Trophoblast cell (in vitro differentiated cells and primary cell): Measurements from ENCODE around the gene TMEM119.
A peak's percentile ranks its signal among the peaks of the same experiment; 100 is the strongest.

Experiments used
- DNase-seq, 2 donors: peaks; one replicate each; pipeline ENCODE4 v3.0.0-alpha.2; 2016
- H2AFZ ChIP-seq: 2 replicates; pipeline ENCODE4 v1.6.1; 2013; ENCODE audit warnings: low read length, moderate library complexity, mild to moderate bottlenecking; ENCODE audit not compliant: insufficient read depth, poor library complexity
- H2AK5ac ChIP-seq: 2 replicates; pipeline ENCODE4 v1.6.1; 2013; ENCODE audit warnings: mild to moderate bottlenecking, low read length
- H2BK120ac ChIP-seq: 2 replicates; pipeline ENCODE4 v1.6.1; 2013; ENCODE audit warnings: low read length, mild to moderate bottlenecking, moderate library complexity; ENCODE audit not compliant: insufficient read depth, poor library complexity
- H2BK12ac ChIP-seq: 2 replicates; pipeline ENCODE4 v1.6.1; 2013; ENCODE audit warnings: mild to moderate bottlenecking, low read length, moderate library complexity
- H2BK5ac ChIP-seq: 2 replicates; pipeline ENCODE4 v1.6.1; 2013; ENCODE audit warnings: low read length, low read depth, moderate library complexity, mild to moderate bottlenecking; ENCODE audit not compliant: poor library complexity
- H3K14ac ChIP-seq: 2 replicates; pipeline ENCODE4 v1.6.1; 2013; ENCODE audit warnings: mild to moderate bottlenecking, low read length
- H3K18ac ChIP-seq: 2 replicates; pipeline ENCODE4 v1.6.1; 2013; ENCODE audit warnings: mild to moderate bottlenecking, low read length
- H3K23ac ChIP-seq: 2 replicates; pipeline ENCODE4 v1.6.1; 2013; ENCODE audit warnings: low read length
- H3K27ac ChIP-seq: 2 replicates; pipeline ENCODE4 v1.5.1; 2013; ENCODE audit warnings: low read depth, mild to moderate bottlenecking, inconsistent platforms, low read length, moderate library complexity
- H3K27me3 ChIP-seq: 2 replicates; pipeline ENCODE4 v1.6.1; 2013; ENCODE audit warnings: inconsistent platforms, mild to moderate bottlenecking, low read length, moderate library complexity; ENCODE audit not compliant: insufficient read depth
- H3K36me3 ChIP-seq, 2 experiments: 1 replicate in 1 of 2; 2 replicates in 1 of 2; pipeline ENCODE4 v1.6.1; 2013; ENCODE audit warnings: low read length in 2 of 2, mild to moderate bottlenecking in 2 of 2, moderate library complexity in 1 of 2; ENCODE audit not compliant: insufficient read depth in 2 of 2, control insufficient read depth in 1 of 2
- H3K4ac ChIP-seq: 2 replicates; pipeline ENCODE4 v1.6.1; 2013; ENCODE audit warnings: low read depth, mild to moderate bottlenecking, low read length, moderate library complexity
- H3K4me1 ChIP-seq, 2 experiments: 1 replicate in 1 of 2; 2 replicates in 1 of 2; pipeline ENCODE4 v1.6.1; 2013; ENCODE audit warnings: low read length in 2 of 2, mild to moderate bottlenecking in 2 of 2, moderate library complexity in 1 of 2; ENCODE audit not compliant: insufficient read depth in 2 of 2, control insufficient read depth in 1 of 2
- H3K4me2 ChIP-seq: 2 replicates; pipeline ENCODE4 v1.6.1; 2013; ENCODE audit warnings: inconsistent platforms, mild to moderate bottlenecking, low read length, moderate library complexity
- H3K4me3 ChIP-seq: 2 replicates; pipeline ENCODE4 v1.5.1; 2013; ENCODE audit warnings: mild to moderate bottlenecking, low read depth, low read length, inconsistent platforms
- H3K79me1 ChIP-seq: one replicate; pipeline ENCODE4 v1.6.1; 2013; ENCODE audit warnings: low read length
- H3K79me2 ChIP-seq: 2 replicates; pipeline ENCODE4 v1.6.1; 2013; ENCODE audit warnings: low read length, mild to moderate bottlenecking; ENCODE audit not compliant: control insufficient read depth, insufficient read depth, poor library complexity
- H3K9ac ChIP-seq: 2 replicates; pipeline ENCODE4 v1.6.1; 2013; ENCODE audit warnings: mild to moderate bottlenecking, low read length
- H3K9me3 ChIP-seq: 2 replicates; pipeline ENCODE4 v1.6.1; 2013; ENCODE audit warnings: low read depth, mild to moderate bottlenecking, control low read depth, inconsistent platforms, low read length; ENCODE audit not compliant: insufficient read depth
- H4K12ac ChIP-seq: 2 replicates; pipeline ENCODE4 v1.6.1; 2013; ENCODE audit warnings: low read depth, mild to moderate bottlenecking, low read length, moderate library complexity
- H4K8ac ChIP-seq: 2 replicates; pipeline ENCODE4 v1.6.1; 2013; ENCODE audit warnings: low read depth, mild to moderate bottlenecking, low read length, moderate library complexity
- H4K91ac ChIP-seq: one replicate; pipeline ENCODE4 v1.6.1; 2013; ENCODE audit warnings: low read depth, mild to moderate bottlenecking, low read length, moderate library complexity
- WGBS: extraction: QIAGEN DNeasy Blood & Tissue Kit; methylation state at CpG from one replicate; pipeline ENCODE4 v1.1.7; 2013; ENCODE audit warnings: missing lambda C conversion rate; ENCODE audit not compliant: insufficient read length, insufficient coverage; ENCODE audit errors: extremely low coverage; 5-methylcytosine and 5-hydroxymethylcytosine counted together

TMEM119 gene

DNA sequence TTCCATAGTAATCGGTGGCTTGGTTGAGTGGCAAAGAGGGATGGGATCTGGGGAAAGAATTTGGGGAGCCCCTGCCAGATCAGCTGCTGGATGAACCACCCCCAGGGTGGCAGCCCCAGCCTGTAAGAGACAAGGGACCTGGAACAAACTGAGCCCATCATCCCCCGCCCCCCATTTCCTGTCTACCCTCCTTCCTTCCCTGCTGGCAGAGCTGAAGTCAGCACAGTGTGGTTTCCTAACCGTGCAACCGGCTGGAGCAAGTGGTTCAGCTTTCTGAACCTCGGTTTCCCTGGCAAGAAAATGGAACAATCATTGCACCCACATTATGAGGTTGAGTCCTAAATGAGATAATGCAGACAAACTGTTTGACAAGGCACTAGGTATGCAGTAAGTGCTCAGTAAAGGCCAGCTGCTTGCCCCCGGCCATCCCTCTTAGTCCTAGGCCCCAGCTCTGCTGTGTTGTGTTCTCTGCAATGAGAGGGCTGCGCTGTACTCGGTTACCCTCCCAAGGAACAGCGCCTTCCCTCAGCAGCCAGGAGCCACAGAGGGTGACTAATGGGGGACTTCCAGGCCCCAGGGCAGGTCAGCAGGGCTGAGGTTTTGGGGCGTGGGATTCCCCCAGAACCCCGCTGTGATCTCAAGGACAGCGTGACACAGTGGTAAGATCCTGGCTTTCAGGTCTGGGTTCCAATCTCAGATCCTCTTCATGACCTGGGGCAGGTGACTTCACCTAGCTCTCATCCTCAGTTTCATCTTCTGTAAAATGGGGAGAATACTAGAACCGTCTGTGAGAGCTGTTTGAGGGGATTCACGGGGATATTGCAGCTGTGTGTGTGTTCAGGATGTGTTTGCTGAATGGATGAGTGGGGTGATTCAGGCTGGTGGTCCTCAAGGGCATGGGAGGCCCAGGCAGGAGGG lies 19.3 kb upstream of the TMEM119 start:
- peak overlapping the region; percentile 19 for H4K12ac ChIP-seq
- H4K8ac ChIP-seq = peak overlapping the region; percentile 51
- peak overlapping the region; percentile 76 for H2BK5ac ChIP-seq
- peak overlapping the region; percentile 95 for H2BK12ac ChIP-seq
- peak overlapping the region; percentile 79 for H3K18ac ChIP-seq
- no peak overlapping the region for H3K23ac ChIP-seq
- no peak overlapping the region for H2AFZ ChIP-seq
- peaks cover 52% of the 10 kb centered on the region for H3K79me1 ChIP-seq
- H3K27ac ChIP-seq = peak overlapping the region; percentile 11
- peak overlapping the region; percentile 96 for H4K91ac ChIP-seq
- H3K9me3 ChIP-seq = no peaks in the 10 kb centered on the region
- H3K27me3 ChIP-seq = no peaks in the 10 kb centered on the region
- H3K14ac ChIP-seq = peak overlapping the region; percentile 74
- H3K36me3 ChIP-seq = no peaks in the 10 kb centered on the region
- WGBS = no CpG with 5 or more reads among the region's 14 CpGs
- peaks cover 7% of the 10 kb centered on the region for H3K79me2 ChIP-seq
- H3K9ac ChIP-seq = no peak overlapping the region
- peak overlapping the region; percentile 96 for H2AK5ac ChIP-seq
- H2BK120ac ChIP-seq = peak overlapping the region; percentile 81
- peak in 1 of 2 donors; percentile 35 for DNase-seq
- no peak overlapping the region for H3K4me3 ChIP-seq
- peak overlapping the region; percentile 62 for H3K4ac ChIP-seq
- H3K4me1 ChIP-seq = peaks cover 33 to 53% of the 10 kb centered on the region in 2 experiments
- no peak overlapping the region for H3K4me2 ChIP-seq

DNA sequence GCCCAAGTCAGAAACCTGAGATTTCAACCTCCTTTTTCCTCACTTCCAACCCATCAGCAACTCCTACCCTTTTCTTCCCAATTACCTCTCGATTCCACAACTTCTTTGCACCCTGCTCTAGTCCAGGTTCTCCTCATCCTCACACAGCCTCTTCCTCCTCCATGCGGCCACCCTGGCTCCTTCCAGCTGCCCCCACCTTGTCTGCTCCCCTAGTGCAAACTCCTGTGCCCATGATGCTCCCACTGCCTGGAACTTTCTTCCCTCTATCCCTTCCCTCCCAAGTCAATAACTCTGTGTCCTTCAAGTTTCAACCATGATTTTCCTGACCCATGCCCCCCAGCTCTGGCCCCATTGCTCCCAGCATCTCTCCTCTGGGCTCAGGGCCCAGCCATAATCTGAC lies 18.5 kb upstream of the TMEM119 start:
- H4K91ac ChIP-seq = peak overlapping the region; percentile 96
- H3K9me3 ChIP-seq = no peaks in the 10 kb centered on the region
- peak overlapping the region; percentile 81 for H2BK120ac ChIP-seq
- peaks cover 32 to 51% of the 10 kb centered on the region in 2 experiments for H3K4me1 ChIP-seq
- no peak overlapping the region for H3K23ac ChIP-seq
- DNase-seq = no peak
- no peak overlapping the region for H3K9ac ChIP-seq
- no peaks in the 10 kb centered on the region for H3K27me3 ChIP-seq
- no peak overlapping the region for H2AFZ ChIP-seq
- peak overlapping the region; percentile 38 for H3K14ac ChIP-seq
- H3K4ac ChIP-seq = peak overlapping the region; percentile 18
- no peaks in the 10 kb centered on the region for H3K36me3 ChIP-seq
- H2BK12ac ChIP-seq = peak overlapping the region; percentile 95
- peaks cover 7% of the 10 kb centered on the region for H3K79me2 ChIP-seq
- WGBS = 100% methylated on average over 1 of the region's 2 CpGs
- no peak overlapping the region for H4K12ac ChIP-seq
- H3K27ac ChIP-seq = no peak overlapping the region
- no peak overlapping the region for H3K4me3 ChIP-seq
- H2BK5ac ChIP-seq = peak overlapping the region; percentile 76
- no peak overlapping the region for H4K8ac ChIP-seq
- H3K4me2 ChIP-seq = no peak overlapping the region
- no peak overlapping the region for H3K18ac ChIP-seq
- H3K79me1 ChIP-seq = peaks cover 48% of the 10 kb centered on the region
- no peak overlapping the region for H2AK5ac ChIP-seq

DNA sequence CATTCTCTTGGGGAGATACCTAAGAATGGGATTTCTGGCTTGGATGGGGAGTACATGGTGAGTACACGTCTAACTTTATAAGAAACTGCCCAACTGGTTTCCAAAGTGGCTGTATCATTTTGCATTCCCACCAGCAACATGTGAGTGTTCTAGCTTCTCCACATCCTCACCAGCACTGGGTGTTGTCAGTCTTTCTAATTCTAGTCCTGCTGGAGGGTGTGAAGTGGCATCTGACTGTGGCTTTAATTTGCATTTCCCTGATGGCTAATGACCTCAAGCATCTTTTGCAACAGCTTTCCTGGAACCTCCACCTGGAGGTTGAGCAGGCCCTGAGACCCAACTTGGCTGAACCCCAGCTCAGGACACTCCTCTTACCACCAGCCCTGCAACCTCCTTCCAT lies 18.0 kb upstream of the TMEM119 start:
- Histone ChIP-seq H3K79me1 (peaks cover 44% of the 10 kb centered on the region), H3K9me3 (no peaks in the 10 kb centered on the region), H3K4ac (no peak overlapping the region), H2BK5ac (no peak overlapping the region), H3K4me3 (no peak overlapping the region), H4K8ac (no peak overlapping the region), H2BK120ac (no peak overlapping the region), H3K4me1 (peaks cover 27 to 47% of the 10 kb centered on the region in 2 experiments), H3K18ac (no peak overlapping the region), H3K36me3 (no peaks in the 10 kb centered on the region), H2BK12ac (peak overlapping the region; percentile 31), H3K14ac (no peak overlapping the region), H4K12ac (no peak overlapping the region), H2AFZ (no peak overlapping the region), H4K91ac (no peak overlapping the region), H3K23ac (no peak overlapping the region), H3K9ac (no peak overlapping the region), H3K4me2 (no peak overlapping the region), H3K27me3 (no peaks in the 10 kb centered on the region), H2AK5ac (no peak overlapping the region), H3K27ac (no peak overlapping the region), H3K79me2 (peaks cover 7% of the 10 kb centered on the region)
- no peak for DNase-seq
- WGBS = no CpG with 5 or more reads among the region's 1 CpG

DNA sequence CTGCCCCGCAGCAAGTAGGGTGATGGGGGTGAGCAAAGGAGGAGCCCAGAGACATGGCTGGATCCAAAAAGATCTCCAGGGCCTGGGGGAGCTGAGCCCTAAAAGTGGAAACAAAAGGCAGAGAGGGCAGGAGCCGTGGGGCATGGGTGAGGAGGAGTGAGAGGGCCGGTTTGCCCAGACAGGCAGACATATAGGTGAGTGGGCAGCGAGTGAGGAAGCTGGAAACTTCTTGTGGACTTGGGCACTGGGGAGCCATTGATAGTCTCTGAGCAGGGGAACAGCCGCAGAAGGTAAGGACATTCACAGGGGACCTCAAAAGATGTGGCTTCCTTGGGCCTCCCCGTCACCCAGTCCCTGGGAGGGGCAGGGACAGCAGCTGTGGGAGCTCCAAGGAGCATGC lies 16.8 kb upstream of the TMEM119 start:
- no peak overlapping the region for H4K12ac ChIP-seq
- no peaks in the 10 kb centered on the region for H3K36me3 ChIP-seq
- peak overlapping the region; percentile 10 for H3K18ac ChIP-seq
- no peak overlapping the region for H3K4me2 ChIP-seq
- peak overlapping the region; percentile 38 for H3K4ac ChIP-seq
- H3K27me3 ChIP-seq = no peaks in the 10 kb centered on the region
- no CpG with 5 or more reads among the region's 6 CpGs for WGBS
- H3K9ac ChIP-seq = no peak overlapping the region
- H2BK120ac ChIP-seq = peak overlapping the region; percentile 39
- peak overlapping the region; percentile 95 for H4K91ac ChIP-seq
- H3K14ac ChIP-seq = peak overlapping the region; percentile 36
- no peaks in the 10 kb centered on the region for H3K9me3 ChIP-seq
- H3K4me1 ChIP-seq = peaks cover 20 to 38% of the 10 kb centered on the region in 2 experiments
- peak overlapping the region; percentile 67 for H2AK5ac ChIP-seq
- H3K27ac ChIP-seq = no peak overlapping the region
- no peak overlapping the region for H4K8ac ChIP-seq
- H3K23ac ChIP-seq = no peak overlapping the region
- no peak for DNase-seq
- no peak overlapping the region for H3K4me3 ChIP-seq
- H2BK5ac ChIP-seq = peak overlapping the region; percentile 2
- no peak overlapping the region for H2AFZ ChIP-seq
- peaks cover 41% of the 10 kb centered on the region for H3K79me1 ChIP-seq
- H2BK12ac ChIP-seq = peak overlapping the region; percentile 91
- H3K79me2 ChIP-seq = peaks cover 5% of the 10 kb centered on the region
